ENCODE data around the gene STPG3.
A peak's percentile ranks its signal among the peaks of the same experiment; 100 is the strongest.

Gene STPG3

DNA sequence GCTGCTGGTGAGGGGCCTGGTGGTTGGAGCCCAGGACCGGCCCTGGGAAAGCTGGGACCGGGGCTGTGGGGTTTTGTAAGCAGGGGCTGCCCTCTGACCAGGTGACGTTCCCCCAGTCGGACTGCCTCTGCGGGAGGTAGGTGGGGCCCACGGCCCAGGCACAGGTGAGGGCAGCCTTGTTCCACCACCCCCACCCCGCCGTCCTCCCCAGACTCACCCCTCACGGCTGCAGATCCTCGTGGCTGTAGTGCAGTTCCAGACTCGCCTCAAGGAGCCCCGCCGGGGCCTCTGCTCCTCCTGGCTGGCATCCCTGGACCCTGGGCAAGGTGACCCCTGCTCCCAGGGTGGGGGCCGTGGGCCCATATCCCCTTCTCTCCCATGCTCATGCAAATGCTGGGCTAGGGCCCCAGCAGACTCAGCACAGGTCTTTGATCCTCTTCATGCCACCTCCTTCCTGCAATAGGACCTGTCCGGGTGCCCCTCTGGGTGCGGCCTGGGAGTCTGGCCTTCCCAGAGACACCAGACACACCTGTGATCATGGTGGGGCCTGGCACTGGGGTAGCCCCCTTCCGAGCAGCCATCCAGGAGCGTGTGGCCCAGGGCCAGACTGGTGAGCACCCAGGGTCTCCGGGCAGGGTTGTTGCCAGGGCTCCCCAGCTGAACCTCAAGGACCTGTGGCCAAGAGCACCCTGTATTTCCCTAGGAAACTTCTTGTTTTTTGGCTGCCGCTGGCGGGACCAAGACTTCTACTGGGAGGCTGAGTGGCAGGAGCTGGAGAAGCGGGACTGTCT, 35.7 kb upstream of the STPG3 start:
- peaks cover 3% of the 10 kb centered on the region; the same call in 1 of the 2 replicates for H3K4me1 ChIP-seq (ENCODE audit: control insufficient read depth, insufficient read depth, low read length)

DNA sequence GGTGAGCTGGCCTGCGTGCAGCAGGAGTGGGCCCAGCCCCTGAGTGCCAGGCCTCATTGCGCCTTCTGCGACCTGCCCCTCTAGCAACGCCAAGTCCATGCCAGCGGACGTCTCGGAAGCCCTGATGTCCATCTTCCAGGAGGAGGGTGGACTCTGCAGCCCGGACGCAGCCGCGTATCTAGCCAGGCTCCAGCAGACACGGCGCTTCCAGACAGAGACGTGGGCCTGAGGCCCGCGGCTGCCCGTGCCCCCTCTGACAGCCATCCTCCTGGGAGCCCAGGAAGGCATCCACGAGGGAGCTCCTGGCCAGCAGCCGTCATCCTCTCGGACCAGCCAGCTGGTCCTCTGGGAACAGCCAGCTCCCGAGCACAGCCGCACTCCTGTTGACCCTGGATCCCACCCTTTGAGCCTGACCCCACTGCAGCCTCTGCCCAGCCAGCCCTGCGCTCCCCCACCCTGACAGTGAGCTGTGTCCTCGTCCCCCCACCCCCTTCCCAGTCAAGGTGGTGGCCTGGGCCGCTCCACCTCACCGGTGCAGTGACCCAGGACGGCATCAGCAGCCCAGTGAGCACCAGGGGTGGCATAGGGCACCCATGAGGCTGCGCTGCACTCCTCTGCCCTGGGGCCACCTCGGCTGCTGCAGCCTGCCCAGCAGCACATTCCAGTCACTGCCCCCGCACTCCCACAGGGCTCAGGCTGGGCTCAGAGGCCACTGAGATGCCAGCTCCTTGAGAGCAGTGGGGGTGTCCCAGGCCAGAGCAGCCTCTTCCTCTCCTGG, 34.7 kb upstream of the STPG3 start:
- no peak overlapping the region for H3K4me3 ChIP-seq (ENCODE audit: low read length)
- no CpG with 5 or more reads among the region's 30 CpGs for WGBS (ENCODE audit: insufficient coverage, insufficient read length)
- no peaks in the 10 kb centered on the region for H3K9me3 ChIP-seq (ENCODE audit: control insufficient read depth, insufficient read depth, low read length)
- no peaks in the 10 kb centered on the region for H3K27me3 ChIP-seq (ENCODE audit: control insufficient read depth, insufficient read depth, low read length)
- DNase-seq (ENCODE audit: low read depth, low spot score), result no peak
- peaks cover 3% of the 10 kb centered on the region; the same call in 1 of the 2 replicates for H3K4me1 ChIP-seq (ENCODE audit: control insufficient read depth, insufficient read depth, low read length)
- H3K36me3 ChIP-seq (ENCODE audit: control insufficient read depth, insufficient read depth, low read length), result peaks cover 11% of the 10 kb centered on the region
- no peak overlapping the region for H3K27ac ChIP-seq (ENCODE audit: low read length)

More for the DNA sequence above, 35.7 kb upstream of the STPG3 start:
- no CpG with 5 or more reads among the region's 22 CpGs for WGBS (ENCODE audit: insufficient coverage, insufficient read length)
- peaks cover 11% of the 10 kb centered on the region for H3K36me3 ChIP-seq (ENCODE audit: control insufficient read depth, insufficient read depth, low read length)
- no peak overlapping the region for H3K4me3 ChIP-seq (ENCODE audit: low read length)
- H3K9me3 ChIP-seq (ENCODE audit: control insufficient read depth, insufficient read depth, low read length), result no peaks in the 10 kb centered on the region
- H3K27me3 ChIP-seq (ENCODE audit: control insufficient read depth, insufficient read depth, low read length), result no peaks in the 10 kb centered on the region
- H3K27ac ChIP-seq (ENCODE audit: low read length), result no peak overlapping the region
- DNase-seq (ENCODE audit: low read depth, low spot score), result no peak

DNA sequence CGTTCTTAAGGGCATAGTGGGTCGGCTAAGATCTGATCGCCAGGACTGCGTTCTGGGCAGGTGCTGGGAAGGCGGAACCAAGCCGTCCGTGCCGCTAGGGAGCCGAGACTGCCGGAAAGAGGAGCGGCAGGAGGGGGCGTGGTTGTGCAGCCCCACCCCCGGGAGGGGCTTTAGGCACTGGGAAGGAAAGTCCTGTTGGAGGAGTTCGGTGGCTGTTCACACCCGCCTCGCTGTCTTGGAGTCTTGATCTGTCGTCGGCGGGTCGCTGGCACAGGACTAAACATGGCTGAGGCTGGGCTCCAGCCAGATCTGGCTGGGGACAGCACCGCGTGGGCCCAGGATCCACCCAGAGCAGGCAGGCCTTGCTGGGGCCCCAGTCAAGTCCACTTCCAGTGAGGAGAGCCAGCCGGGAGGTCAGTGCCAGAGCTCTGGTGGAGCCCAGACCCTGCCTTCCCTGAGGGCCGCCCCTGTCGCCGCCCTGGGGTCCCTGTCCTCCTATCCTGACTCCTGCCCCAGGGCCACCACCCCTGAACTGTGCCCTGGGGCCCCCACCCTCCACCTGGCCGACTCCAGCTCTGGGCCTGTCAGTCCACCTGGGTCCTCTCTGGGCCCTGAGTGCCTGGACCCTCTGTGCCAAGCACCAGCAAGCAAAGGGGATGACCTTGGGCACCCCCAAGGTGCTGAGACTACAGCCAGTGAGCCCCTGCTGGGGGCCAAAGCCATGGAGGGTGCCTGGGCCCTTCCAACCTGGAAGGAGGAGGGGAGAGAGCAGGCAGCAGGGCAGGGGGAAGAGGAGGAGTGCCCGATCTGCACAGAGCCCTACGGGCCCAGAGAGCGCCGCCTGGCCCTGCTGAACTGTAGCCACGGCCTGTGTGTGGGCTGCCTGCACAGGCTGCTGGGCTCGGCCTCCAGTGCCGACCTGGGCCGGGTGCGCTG, 33.5 kb upstream of the STPG3 start:
- WGBS (ENCODE audit: insufficient coverage, insufficient read length), result no CpG with 5 or more reads among the region's 36 CpGs
- Histone ChIP-seq H3K27ac (ENCODE audit: low read length) (no peak overlapping the region), H3K4me1 (ENCODE audit: control insufficient read depth, insufficient read depth, low read length) (peaks cover 3% of the 10 kb centered on the region; the same call in 1 of the 2 replicates), H3K36me3 (ENCODE audit: control insufficient read depth, insufficient read depth, low read length) (peaks cover 11% of the 10 kb centered on the region), H3K9me3 (ENCODE audit: control insufficient read depth, insufficient read depth, low read length) (no peaks in the 10 kb centered on the region), H3K4me3 (ENCODE audit: low read length) (no peak overlapping the region), H3K27me3 (ENCODE audit: control insufficient read depth, insufficient read depth, low read length) (no peaks in the 10 kb centered on the region)
- DNase-seq (ENCODE audit: low read depth, low spot score), result no peak

DNA sequence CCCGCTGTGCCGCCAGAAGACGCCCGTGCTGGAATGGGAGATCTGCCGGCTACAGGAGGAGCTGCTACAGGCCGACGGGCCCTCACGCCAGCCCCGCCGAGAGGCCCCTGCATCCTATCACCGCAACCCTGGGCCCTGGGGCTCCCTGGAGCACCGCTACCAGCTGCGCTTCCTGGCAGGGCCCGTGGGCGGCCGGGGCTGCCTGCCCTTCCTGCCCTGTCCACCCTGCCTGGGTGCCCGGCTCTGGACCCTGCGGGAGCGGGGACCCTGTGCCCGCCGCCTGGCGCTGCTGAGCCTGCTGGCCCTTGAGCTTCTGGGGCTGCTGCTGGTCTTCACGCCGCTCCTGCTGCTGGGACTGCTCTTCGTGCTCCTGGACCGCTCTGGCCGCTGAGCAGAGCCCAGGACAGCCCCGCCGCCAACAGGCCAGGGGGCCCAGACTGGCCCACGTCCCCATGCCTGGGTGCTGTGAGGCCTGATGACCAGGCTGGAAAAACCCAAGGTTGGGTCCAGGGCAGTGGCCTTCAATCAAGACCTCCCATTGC, 32.8 kb upstream of the STPG3 start:
- H3K4me3 ChIP-seq (ENCODE audit: low read length), result no peak overlapping the region
- WGBS (ENCODE audit: insufficient coverage, insufficient read length), result no CpG with 5 or more reads among the region's 30 CpGs
- no peak for DNase-seq (ENCODE audit: low read depth, low spot score)
- H3K27ac ChIP-seq (ENCODE audit: low read length), result no peak overlapping the region
- H3K9me3 ChIP-seq (ENCODE audit: control insufficient read depth, insufficient read depth, low read length), result no peaks in the 10 kb centered on the region
- no peaks in the 10 kb centered on the region; the same call in 1 of the 2 replicates for H3K27me3 ChIP-seq (ENCODE audit: control insufficient read depth, insufficient read depth, low read length)
- peaks cover 11% of the 10 kb centered on the region for H3K36me3 ChIP-seq (ENCODE audit: control insufficient read depth, insufficient read depth, low read length)
- peaks cover 7% of the 10 kb centered on the region for H3K4me1 ChIP-seq (ENCODE audit: control insufficient read depth, insufficient read depth, low read length)

DNA sequence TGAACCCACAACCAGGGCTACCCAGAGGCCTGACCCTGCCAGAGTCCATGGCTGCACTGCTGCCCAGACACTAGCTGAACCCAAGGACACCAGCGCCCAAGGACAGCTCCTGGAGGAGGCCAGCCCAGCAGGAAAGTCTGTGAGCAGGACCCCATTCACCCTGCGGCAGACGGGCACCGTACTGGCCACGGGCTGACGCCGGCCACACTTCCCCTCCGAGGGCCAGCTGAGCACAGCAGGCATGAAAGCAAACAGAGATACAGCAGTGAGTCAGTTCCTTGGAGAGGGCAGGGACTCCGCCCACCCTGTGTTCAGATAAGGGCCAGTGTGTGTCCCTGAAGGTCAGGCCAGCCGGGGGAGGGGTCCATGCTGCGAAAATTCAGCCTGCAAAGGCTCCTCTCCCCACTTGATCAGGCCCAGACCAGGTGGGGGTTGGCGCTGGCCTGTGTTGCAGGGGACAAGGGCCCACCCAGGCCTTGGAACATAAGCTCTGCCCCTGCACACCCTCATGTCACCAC, 32.3 kb upstream of the STPG3 start:
- Histone ChIP-seq H3K36me3 (ENCODE audit: control insufficient read depth, insufficient read depth, low read length) (peaks cover 11% of the 10 kb centered on the region), H3K27ac (ENCODE audit: low read length) (no peak overlapping the region), H3K9me3 (ENCODE audit: control insufficient read depth, insufficient read depth, low read length) (no peaks in the 10 kb centered on the region), H3K4me3 (ENCODE audit: low read length) (no peak overlapping the region), H3K4me1 (ENCODE audit: control insufficient read depth, insufficient read depth, low read length) (peaks cover 7% of the 10 kb centered on the region), H3K27me3 (ENCODE audit: control insufficient read depth, insufficient read depth, low read length) (no peaks in the 10 kb centered on the region; the same call in 1 of the 2 replicates)
- no CpG with 5 or more reads among the region's 12 CpGs for WGBS (ENCODE audit: insufficient coverage, insufficient read length)
- DNase-seq (ENCODE audit: low read depth, low spot score), result no peak

DNA sequence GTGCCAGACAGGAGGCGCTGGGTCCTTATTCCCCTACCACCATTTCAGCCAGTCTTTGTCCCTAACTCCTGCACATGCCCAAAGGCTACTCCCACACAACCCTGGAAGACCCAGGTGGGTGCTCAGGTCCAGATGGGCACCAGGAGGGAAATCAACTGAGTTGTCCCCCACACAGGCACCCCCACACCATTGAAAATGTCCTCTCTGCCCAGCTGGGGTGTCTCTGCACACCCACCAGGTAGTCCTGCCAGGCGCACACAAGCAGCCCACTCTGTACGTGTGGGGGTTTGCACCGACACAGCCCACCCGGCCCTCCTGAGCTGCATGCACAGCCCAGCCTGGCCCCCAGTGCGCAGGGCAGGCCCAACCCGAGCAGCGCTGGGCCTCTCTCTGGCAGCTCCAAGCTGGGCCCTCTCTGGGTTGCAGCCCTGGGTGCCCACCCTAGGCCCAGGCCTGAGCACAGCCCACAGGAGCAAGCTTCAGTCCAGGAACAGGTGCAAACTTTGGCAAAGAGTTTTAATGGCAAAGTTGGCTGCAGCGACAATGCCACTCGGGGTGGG, 31.2 kb upstream of the STPG3 start:
- no peaks in the 10 kb centered on the region for H3K9me3 ChIP-seq (ENCODE audit: control insufficient read depth, insufficient read depth, low read length)
- no peak for DNase-seq (ENCODE audit: low read depth, low spot score)
- no peaks in the 10 kb centered on the region; the same call in 1 of the 2 replicates for H3K27me3 ChIP-seq (ENCODE audit: control insufficient read depth, insufficient read depth, low read length)
- no peak overlapping the region for H3K4me3 ChIP-seq (ENCODE audit: low read length)
- H3K27ac ChIP-seq (ENCODE audit: low read length), result no peak overlapping the region
- peaks cover 7% of the 10 kb centered on the region for H3K36me3 ChIP-seq (ENCODE audit: control insufficient read depth, insufficient read depth, low read length)
- H3K4me1 ChIP-seq (ENCODE audit: control insufficient read depth, insufficient read depth, low read length), result peaks cover 7% of the 10 kb centered on the region
- no CpG with 5 or more reads among the region's 10 CpGs for WGBS (ENCODE audit: insufficient coverage, insufficient read length)

DNA sequence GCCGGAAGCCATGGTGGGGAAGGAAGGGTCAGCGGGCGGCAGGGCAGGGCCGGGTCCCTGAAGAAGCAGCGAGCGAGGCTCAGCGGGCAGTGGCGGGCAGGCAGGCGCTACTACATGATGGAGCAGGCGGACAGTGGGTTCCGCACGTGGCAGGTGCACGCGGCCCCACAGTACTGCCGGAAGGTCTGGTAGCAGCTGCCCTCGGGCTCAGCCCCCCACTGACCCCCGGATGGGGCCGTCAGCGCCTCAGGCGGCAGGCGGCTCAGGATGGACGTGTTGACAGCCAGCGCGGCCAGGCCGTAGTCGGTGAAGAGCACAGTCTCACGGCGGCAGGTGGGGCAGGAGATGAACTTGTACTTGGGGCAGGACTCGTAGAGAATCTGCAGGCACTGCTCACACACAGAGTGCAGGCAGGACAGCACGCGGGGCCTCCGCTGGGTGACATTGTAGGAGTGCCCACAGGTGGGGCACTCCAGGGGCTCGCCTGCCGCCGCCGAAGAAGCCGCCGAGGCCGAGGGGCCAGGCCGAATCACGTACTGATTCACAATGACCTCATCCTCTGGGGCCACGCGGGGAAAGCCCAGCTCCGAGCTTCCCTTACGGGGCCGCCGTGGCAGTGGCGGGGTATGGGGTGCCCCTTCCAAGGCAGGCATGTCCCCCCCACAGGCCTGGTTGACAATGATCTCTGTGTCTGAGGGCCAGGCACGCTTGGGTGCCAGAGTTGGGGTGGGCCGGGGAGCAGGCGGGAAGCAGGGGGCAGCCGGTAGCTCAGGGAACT, 30.6 kb upstream of the STPG3 start:
- no CpG with 5 or more reads among the region's 52 CpGs for WGBS (ENCODE audit: insufficient coverage, insufficient read length)

DNA sequence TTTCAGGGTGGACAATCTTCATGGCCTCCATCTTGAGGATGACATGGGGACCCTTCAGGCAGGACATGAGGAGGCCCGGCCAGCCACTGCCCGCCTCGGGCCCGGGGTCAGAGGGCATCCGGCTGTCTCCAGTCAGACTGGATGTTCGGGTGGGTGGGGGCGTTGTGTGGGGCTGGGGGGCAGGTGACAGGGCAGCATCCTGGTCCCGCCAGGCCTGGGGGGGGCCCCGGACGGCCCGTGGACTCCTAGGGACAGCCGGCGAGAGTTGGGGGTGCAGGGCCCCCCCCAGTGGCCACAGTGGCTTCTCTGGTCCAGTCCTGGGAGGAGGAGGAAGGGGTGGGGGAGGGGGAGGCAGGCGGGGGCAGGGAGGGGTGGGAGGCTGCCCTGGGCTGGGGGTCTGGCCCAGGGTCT, 30.0 kb upstream of the STPG3 start:
- WGBS (ENCODE audit: insufficient coverage, insufficient read length), result no CpG with 5 or more reads among the region's 14 CpGs
- Histone ChIP-seq H3K9me3 (ENCODE audit: control insufficient read depth, insufficient read depth, low read length) (no peaks in the 10 kb centered on the region), H3K27me3 (ENCODE audit: control insufficient read depth, insufficient read depth, low read length) (no peaks in the 10 kb centered on the region; the same call in 1 of the 2 replicates), H3K4me1 (ENCODE audit: control insufficient read depth, insufficient read depth, low read length) (peaks cover 7% of the 10 kb centered on the region), H3K27ac (ENCODE audit: low read length) (no peak overlapping the region), H3K4me3 (ENCODE audit: low read length) (peak overlapping the region; percentile 49; the same call in 1 of the 2 replicates), H3K36me3 (ENCODE audit: control insufficient read depth, insufficient read depth, low read length) (peaks cover 3% of the 10 kb centered on the region; the same call in 1 of the 2 replicates)
- DNase-seq (ENCODE audit: low read depth, low spot score), result no peak

More for the DNA sequence above, 30.6 kb upstream of the STPG3 start:
- no peak for DNase-seq (ENCODE audit: low read depth, low spot score)
- H3K27ac ChIP-seq (ENCODE audit: low read length), result no peak overlapping the region
- peaks cover 7% of the 10 kb centered on the region; the same call in 1 of the 2 replicates for H3K36me3 ChIP-seq (ENCODE audit: control insufficient read depth, insufficient read depth, low read length)
- peaks cover 7% of the 10 kb centered on the region for H3K4me1 ChIP-seq (ENCODE audit: control insufficient read depth, insufficient read depth, low read length)
- H3K27me3 ChIP-seq (ENCODE audit: control insufficient read depth, insufficient read depth, low read length), result no peaks in the 10 kb centered on the region; the same call in 1 of the 2 replicates
- no peak overlapping the region for H3K4me3 ChIP-seq (ENCODE audit: low read length)
- no peaks in the 10 kb centered on the region for H3K9me3 ChIP-seq (ENCODE audit: control insufficient read depth, insufficient read depth, low read length)

All from iPS DF 6.9 (cell line).